ENCODE results near the gene ZBTB20.
A peak's percentile ranks its signal among the peaks of the same experiment; 100 is the strongest.

Gene ZBTB20

GRCh38 chr3:114743746-114744485 is 403.2 kb downstream of the ZBTB20 start:
- Histone ChIP-seq H3K27me3 (ENCODE audit: control insufficient read depth in 5 of 5, insufficient read depth in 4 of 5, low read length in 5 of 5) (no peaks in the 10 kb centered on the region), H3K36me3 (ENCODE audit: control insufficient read depth in 5 of 5, insufficient read depth in 5 of 5, low read length in 5 of 5) (no peaks in the 10 kb centered on the region), H3K9ac (ENCODE audit: low read length in 5 of 5) (no peak overlapping the region), H3K4me1 (ENCODE audit: control insufficient read depth in 5 of 5, insufficient read depth in 5 of 5, low read length in 5 of 5) (peaks cover 0 to 24% (median 13%) of the 10 kb centered on the region in 5 donors), H3K4me3 (ENCODE audit: low read depth in 1 of 5, low read length in 5 of 5) (no peak overlapping the region), H3K27ac (ENCODE audit: low read depth, low read length) (no peak overlapping the region), H3K9me3 (ENCODE audit: control insufficient read depth in 5 of 5, low read length in 5 of 5) (no peaks in the 10 kb centered on the region)

GRCh38 chr3:114741066-114741465 is 406.0 kb downstream of the ZBTB20 start:
- Histone ChIP-seq H3K27ac (ENCODE audit: low read depth, low read length) (peak overlapping the region; percentile 25), H3K4me1 (ENCODE audit: control insufficient read depth in 5 of 5, insufficient read depth in 5 of 5, low read length in 5 of 5) (peaks cover 0 to 20% (median 9%) of the 10 kb centered on the region in 5 donors), H3K36me3 (ENCODE audit: control insufficient read depth in 5 of 5, insufficient read depth in 5 of 5, low read length in 5 of 5) (no peaks in the 10 kb centered on the region), H3K9me3 (ENCODE audit: control insufficient read depth in 5 of 5, low read length in 5 of 5) (no peaks in the 10 kb centered on the region), H3K27me3 (ENCODE audit: control insufficient read depth in 5 of 5, insufficient read depth in 4 of 5, low read length in 5 of 5) (no peaks in the 10 kb centered on the region), H3K4me3 (ENCODE audit: low read depth in 1 of 5, low read length in 5 of 5) (no peak overlapping the region), H3K9ac (ENCODE audit: low read length in 5 of 5) (no peak overlapping the region)

GRCh38 chr3:114739627-114740026 is 407.5 kb downstream of the ZBTB20 start:
- no peaks in the 10 kb centered on the region for H3K9me3 ChIP-seq (ENCODE audit: control insufficient read depth in 5 of 5, low read length in 5 of 5)
- no peak overlapping the region for H3K27ac ChIP-seq (ENCODE audit: low read depth, low read length)
- peaks cover 0 to 17% (median 0%) of the 10 kb centered on the region in 5 donors for H3K4me1 ChIP-seq (ENCODE audit: control insufficient read depth in 5 of 5, insufficient read depth in 5 of 5, low read length in 5 of 5)
- H3K27me3 ChIP-seq (ENCODE audit: control insufficient read depth in 5 of 5, insufficient read depth in 4 of 5, low read length in 5 of 5), result no peaks in the 10 kb centered on the region
- H3K9ac ChIP-seq (ENCODE audit: low read length in 5 of 5), result no peak overlapping the region
- H3K4me3 ChIP-seq (ENCODE audit: low read depth in 1 of 5, low read length in 5 of 5), result no peak overlapping the region
- no peaks in the 10 kb centered on the region for H3K36me3 ChIP-seq (ENCODE audit: control insufficient read depth in 5 of 5, insufficient read depth in 5 of 5, low read length in 5 of 5)

GRCh38 chr3:114732353-114732752 is 414.7 kb downstream of the ZBTB20 start:
- Histone ChIP-seq H3K36me3 (ENCODE audit: control insufficient read depth in 5 of 5, insufficient read depth in 5 of 5, low read length in 5 of 5) (no peaks in the 10 kb centered on the region), H3K4me3 (ENCODE audit: low read depth in 1 of 5, low read length in 5 of 5) (no peak overlapping the region), H3K9me3 (ENCODE audit: control insufficient read depth in 5 of 5, low read length in 5 of 5) (no peaks in the 10 kb centered on the region), H3K9ac (ENCODE audit: low read length in 5 of 5) (no peak overlapping the region), H3K4me1 (ENCODE audit: control insufficient read depth in 5 of 5, insufficient read depth in 5 of 5, low read length in 5 of 5) (peaks cover 0 to 12% (median 0%) of the 10 kb centered on the region in 5 donors), H3K27ac (ENCODE audit: low read depth, low read length) (no peak overlapping the region), H3K27me3 (ENCODE audit: control insufficient read depth in 5 of 5, insufficient read depth in 4 of 5, low read length in 5 of 5) (no peaks in the 10 kb centered on the region)

GRCh38 chr3:114730397-114730796 is 416.7 kb downstream of the ZBTB20 start:
- Histone ChIP-seq H3K4me3 (ENCODE audit: low read depth in 1 of 5, low read length in 5 of 5) (no peak overlapping the region), H3K27ac (ENCODE audit: low read depth, low read length) (no peak overlapping the region), H3K9me3 (ENCODE audit: control insufficient read depth in 5 of 5, low read length in 5 of 5) (no peaks in the 10 kb centered on the region), H3K36me3 (ENCODE audit: control insufficient read depth in 5 of 5, insufficient read depth in 5 of 5, low read length in 5 of 5) (no peaks in the 10 kb centered on the region), H3K4me1 (ENCODE audit: control insufficient read depth in 5 of 5, insufficient read depth in 5 of 5, low read length in 5 of 5) (peaks cover 0 to 12% (median 0%) of the 10 kb centered on the region in 5 donors), H3K27me3 (ENCODE audit: control insufficient read depth in 5 of 5, insufficient read depth in 4 of 5, low read length in 5 of 5) (no peaks in the 10 kb centered on the region), H3K9ac (ENCODE audit: low read length in 5 of 5) (no peak overlapping the region)

- Histone ChIP-seq H3K9me3 (ENCODE audit: control insufficient read depth in 5 of 5, low read length in 5 of 5) (no peaks in the 10 kb centered on the region), H3K36me3 (ENCODE audit: control insufficient read depth in 5 of 5, insufficient read depth in 5 of 5, low read length in 5 of 5) (no peaks in the 10 kb centered on the region), H3K27me3 (ENCODE audit: control insufficient read depth in 5 of 5, insufficient read depth in 4 of 5, low read length in 5 of 5) (no peaks in the 10 kb centered on the region), H3K4me1 (ENCODE audit: control insufficient read depth in 5 of 5, insufficient read depth in 5 of 5, low read length in 5 of 5) (peaks cover 0 to 10% (median 0%) of the 10 kb centered on the region in 5 donors), H3K27ac (ENCODE audit: low read depth, low read length) (no peak overlapping the region), H3K4me3 (ENCODE audit: low read depth in 1 of 5, low read length in 5 of 5) (no peak overlapping the region), H3K9ac (ENCODE audit: low read length in 5 of 5) (no peak overlapping the region)
Observed at GRCh38 chr3:114727373-114727772, 419.7 kb downstream of the ZBTB20 start.

GRCh38 chr3:114725966-114726365 is 421.1 kb downstream of the ZBTB20 start:
- no peak overlapping the region for H3K27ac ChIP-seq (ENCODE audit: low read depth, low read length)
- no peaks in the 10 kb centered on the region for H3K27me3 ChIP-seq (ENCODE audit: control insufficient read depth in 5 of 5, insufficient read depth in 4 of 5, low read length in 5 of 5)
- no peaks in the 10 kb centered on the region for H3K36me3 ChIP-seq (ENCODE audit: control insufficient read depth in 5 of 5, insufficient read depth in 5 of 5, low read length in 5 of 5)
- no peak overlapping the region for H3K9ac ChIP-seq (ENCODE audit: low read length in 5 of 5)
- H3K4me1 ChIP-seq (ENCODE audit: control insufficient read depth in 5 of 5, insufficient read depth in 5 of 5, low read length in 5 of 5), result peaks cover 0 to 8% (median 6%) of the 10 kb centered on the region in 5 donors
- no peak overlapping the region for H3K4me3 ChIP-seq (ENCODE audit: low read depth in 1 of 5, low read length in 5 of 5)
- H3K9me3 ChIP-seq (ENCODE audit: control insufficient read depth in 5 of 5, low read length in 5 of 5), result no peaks in the 10 kb centered on the region

- Histone ChIP-seq H3K36me3 (ENCODE audit: control insufficient read depth in 5 of 5, insufficient read depth in 5 of 5, low read length in 5 of 5) (no peaks in the 10 kb centered on the region), H3K27ac (ENCODE audit: low read depth, low read length) (no peak overlapping the region), H3K4me3 (ENCODE audit: low read depth in 1 of 5, low read length in 5 of 5) (no peak overlapping the region), H3K9me3 (ENCODE audit: control insufficient read depth in 5 of 5, low read length in 5 of 5) (no peaks in the 10 kb centered on the region), H3K27me3 (ENCODE audit: control insufficient read depth in 5 of 5, insufficient read depth in 4 of 5, low read length in 5 of 5) (no peaks in the 10 kb centered on the region), H3K9ac (ENCODE audit: low read length in 5 of 5) (no peak overlapping the region), H3K4me1 (ENCODE audit: control insufficient read depth in 5 of 5, insufficient read depth in 5 of 5, low read length in 5 of 5) (peaks cover 0 to 18% (median 8%) of the 10 kb centered on the region in 5 donors)
Observed at GRCh38 chr3:114722530-114722929, 424.6 kb downstream of the ZBTB20 start.

GRCh38 chr3:114721864-114722263 is 425.2 kb downstream of the ZBTB20 start:
- Histone ChIP-seq H3K27me3 (ENCODE audit: control insufficient read depth in 5 of 5, insufficient read depth in 4 of 5, low read length in 5 of 5) (no peaks in the 10 kb centered on the region), H3K27ac (ENCODE audit: low read depth, low read length) (no peak overlapping the region), H3K4me1 (ENCODE audit: control insufficient read depth in 5 of 5, insufficient read depth in 5 of 5, low read length in 5 of 5) (peaks cover 0 to 24% (median 8%) of the 10 kb centered on the region in 5 donors), H3K9ac (ENCODE audit: low read length in 5 of 5) (no peak overlapping the region), H3K4me3 (ENCODE audit: low read depth in 1 of 5, low read length in 5 of 5) (no peak overlapping the region), H3K9me3 (ENCODE audit: control insufficient read depth in 5 of 5, low read length in 5 of 5) (no peaks in the 10 kb centered on the region), H3K36me3 (ENCODE audit: control insufficient read depth in 5 of 5, insufficient read depth in 5 of 5, low read length in 5 of 5) (no peaks in the 10 kb centered on the region)

GRCh38 chr3:114721209-114721608 is 425.9 kb downstream of the ZBTB20 start:
- Histone ChIP-seq H3K4me3 (ENCODE audit: low read depth in 1 of 5, low read length in 5 of 5) (no peak overlapping the region), H3K9ac (ENCODE audit: low read length in 5 of 5) (no peak overlapping the region), H3K9me3 (ENCODE audit: control insufficient read depth in 5 of 5, low read length in 5 of 5) (no peaks in the 10 kb centered on the region), H3K27ac (ENCODE audit: low read depth, low read length) (no peak overlapping the region), H3K36me3 (ENCODE audit: control insufficient read depth in 5 of 5, insufficient read depth in 5 of 5, low read length in 5 of 5) (no peaks in the 10 kb centered on the region), H3K4me1 (ENCODE audit: control insufficient read depth in 5 of 5, insufficient read depth in 5 of 5, low read length in 5 of 5) (peaks cover 0 to 26% (median 15%) of the 10 kb centered on the region in 5 donors), H3K27me3 (ENCODE audit: control insufficient read depth in 5 of 5, insufficient read depth in 4 of 5, low read length in 5 of 5) (no peaks in the 10 kb centered on the region)
